GM12878 (cell line): Measurements from ENCODE around the gene DNAH2. TPM values are rescaled to one million over a fixed set of nuclear protein-coding genes. Genes with fewer than 3 reads are reported as not detected.
"Not testable (repeated sequence)": the region's sequence is repeated elsewhere in the genome, so short reads cannot be mapped to it uniquely, and the experiment has no call there.

Experiments used
- ATAC-seq: fragments of 200-7000 bp; cut with Tn5 transposase; 3 replicates; pipeline ENCODE4 v1.9.1; 2020; ENCODE audit warnings: mild to moderate bottlenecking, moderate library complexity
- BruUV-seq: library from RNA; stranded (reverse); fragments of 400-500 nt; replicated peaks from 2 replicates; lab custom pipeline; 2021; lab: Mats Ljungman, UMichigan
- CTCF ChIA-PET: fragments of 300-600 bp; sonication (Branson Sonifier 250); formaldehyde crosslinking; extraction: SDS; loops from one replicate; lab custom pipeline; 2021; ENCODE audit warnings: inconsistent platforms; lab: Yijun Ruan, JAX
- POLR2A ChIA-PET: fragments of 350-600 bp; formaldehyde crosslinking; extraction: SDS; loops from one replicate; lab custom pipeline; 2021; ENCODE audit warnings: inconsistent platforms; lab: Charles Lee
- RAD21 ChIA-PET: fragments of 300-600 bp; sonication (Branson Sonifier 250); formaldehyde crosslinking; loops from one replicate; lab custom pipeline; 2023; ENCODE audit warnings: antibody characterized with exemption; ENCODE audit not compliant: unreplicated experiment; lab: Charles Lee
- SMC1A ChIA-PET: fragments of 300-600 bp; sonication (Branson Sonifier 250); formaldehyde crosslinking; loops from one replicate; lab custom pipeline; 2023; ENCODE audit not compliant: unreplicated experiment, uncharacterized antibody; lab: Charles Lee
- DNase-seq: peaks from one replicate; pipeline ENCODE4 v3.0.0-alpha.2; 2011; ENCODE audit warnings: low read depth, low spot score
- FAIRE-seq: peaks from 3 replicates; lab custom pipeline; 2011; peaks lifted over from hg19 to GRCh38; lab: Jason Lieb, UNC
- H2AFZ ChIP-seq: 2 replicates; pipeline ENCODE4 v1.6.0; 2011; ENCODE audit warnings: low read depth, low read length, control low read depth; ENCODE audit not compliant: control insufficient read depth
- H3K27ac ChIP-seq: 2 replicates; pipeline ENCODE4 v1.5.1; 2011; ENCODE audit warnings: control low read depth; ENCODE audit not compliant: control insufficient read depth, insufficient read depth
- H3K27me3 ChIP-seq, 2 experiments: replicated peaks in 1 of 2; 2 replicates each; pipeline versions ENCODE4 v1.6.0 to v1.6.1; 2011; ENCODE audit warnings: low read length in 1 of 2; ENCODE audit not compliant: control insufficient read depth in 2 of 2, insufficient read depth in 2 of 2
- H3K36me3 ChIP-seq, 2 experiments: 2 replicates each; pipeline ENCODE4 v1.5.1; 2011; ENCODE audit warnings: low read length in 1 of 2; ENCODE audit not compliant: control insufficient read depth in 2 of 2, insufficient read depth in 2 of 2
- H3K4me1 ChIP-seq: 2 replicates; pipeline ENCODE4 v1.6.1; 2011; ENCODE audit warnings: mild to moderate bottlenecking, low read length, moderate library complexity, mixed read lengths; ENCODE audit not compliant: control insufficient read depth, insufficient read depth
- H3K4me2 ChIP-seq: 2 replicates; pipeline ENCODE4 v1.6.0; 2011; ENCODE audit warnings: control low read depth; ENCODE audit not compliant: control insufficient read depth, insufficient read depth
- H3K4me3 ChIP-seq: fragments of 200-600 bp; sonication (generic); 2 replicates; pipeline ENCODE4 v1.5.1; 2016
- H3K79me2 ChIP-seq: 2 replicates; pipeline ENCODE4 v1.6.0; 2011; ENCODE audit warnings: low read length; ENCODE audit not compliant: control insufficient read depth, insufficient read depth
- H3K9ac ChIP-seq: 2 replicates; pipeline ENCODE4 v1.8.0; 2011; ENCODE audit warnings: low read length, control low read depth, mixed read lengths; ENCODE audit not compliant: control insufficient read depth, insufficient read depth
- H3K9me3 ChIP-seq: replicated peaks from 3 replicates; pipeline ENCODE4 v1.5.1; 2011; ENCODE audit warnings: mild to moderate bottlenecking, low read length; ENCODE audit not compliant: control insufficient read depth, insufficient read depth
- H4K20me1 ChIP-seq: 2 replicates; pipeline ENCODE4 v1.6.0; 2011; ENCODE audit not compliant: control insufficient read depth, insufficient read depth
- ATF2 ChIP-seq: IDR thresholded peaks from 2 replicates; pipeline ENCODE4 v1.6.1; 2012; ENCODE audit warnings: low read length, inconsistent platforms
- NBN ChIP-seq: fragments of 450-650 bp; IDR thresholded peaks from 2 replicates; pipeline ENCODE4 v1.6.1; 2016
- SPI1 ChIP-seq: IDR thresholded peaks from 2 replicates; pipeline ENCODE4 v1.6.1; 2011; ENCODE audit warnings: low read depth, mild to moderate bottlenecking, low read length, moderate library complexity, borderline replicate concordance; ENCODE audit not compliant: insufficient read depth
- YBX1 ChIP-seq: fragments of 450-650 bp; IDR thresholded peaks from 2 replicates; pipeline ENCODE4 v1.6.1; 2016; ENCODE audit warnings: antibody characterized with exemption
- YY1 ChIP-seq: IDR thresholded peaks from 2 replicates; pipeline ENCODE4 v1.6.1; 2011; ENCODE audit warnings: low read depth, mild to moderate bottlenecking, low read length
- WGBS: methylation state at CpG from one replicate; pipeline ENCODE4 v1.1.6; 2016; ENCODE audit warnings: low lambda C conversion rate; ENCODE audit not compliant: insufficient replicate concordance, insufficient coverage; ENCODE audit errors: missing lambda C conversion rate; 5-methylcytosine and 5-hydroxymethylcytosine counted together
- in situ Hi-C: fragments of 300-500 bp; cut with MboI; formaldehyde crosslinking; loops from 9 replicates; pipeline ENCODE4 v1.14.3; 2018; ENCODE audit warnings: mixed read lengths
- intact Hi-C: fragments of 100-400 bp; cut with micrococcal nuclease; formaldehyde crosslinking; loops from one replicate; pipeline ENCODE4 v1.14.2; 2022; ENCODE audit not compliant: unreplicated experiment
- polyA plus RNA-seq, 11 experiments: library from polyadenylated mRNA; depleted of rRNA in 4 of 11; unstranded in 6 of 11; stranded (reverse) in 5 of 11; fragments of >200 nt; fragmentation: Nextera tagmentation in 4 of 11; fragmentation: Illumina TruSeq in 1 of 11; extraction: Ambion mirVana in 4 of 11; extraction: Trizol in 1 of 11; gene quantifications; 1 replicate in 1 of 11; 2 replicates in 10 of 11; pipeline versions ENCODE4 v1.2.1 to v1.2.3, GENCODE V29; 2011 to 2016; ENCODE audit warnings: inconsistent platforms in 2 of 11, missing spikeins in 2 of 11, low read depth in 1 of 11
- total RNA-seq, 4 experiments: library from RNA; depleted of rRNA in 3 of 4; stranded (reverse); fragments of >200 nt in 3 of 4; fragmentation: Illumina TruSeq in 1 of 4; extraction: Trizol in 1 of 4; gene quantifications; 2 replicates each; pipeline versions ENCODE4 v1.2.1 to v1.2.3, GENCODE V29; 2013 to 2021
- TF ChIP-seq, protein P1 (sequence below): IDR thresholded peaks from 2 replicates; pipeline ENCODE4 v1.6.1; 2011; ENCODE audit warnings: low read depth, low read length, improper control_type of control experiment, borderline replicate concordance

Gene DNAH2
- total and polyA plus RNA-seq, 10 of the 15 experiments (the other 5 are each of a cell fraction or from before 2014, with no cell fraction given): not detected

- TF ChIP-seq NBN (peak; percentile 78), YBX1 (no peak), SPI1 (no peak), ATF2 (no peak), YY1 (0 out of 2 replicates have a peak, but pooled peaks have one; percentile 32)
- TF ChIP-seq, protein P1, sequence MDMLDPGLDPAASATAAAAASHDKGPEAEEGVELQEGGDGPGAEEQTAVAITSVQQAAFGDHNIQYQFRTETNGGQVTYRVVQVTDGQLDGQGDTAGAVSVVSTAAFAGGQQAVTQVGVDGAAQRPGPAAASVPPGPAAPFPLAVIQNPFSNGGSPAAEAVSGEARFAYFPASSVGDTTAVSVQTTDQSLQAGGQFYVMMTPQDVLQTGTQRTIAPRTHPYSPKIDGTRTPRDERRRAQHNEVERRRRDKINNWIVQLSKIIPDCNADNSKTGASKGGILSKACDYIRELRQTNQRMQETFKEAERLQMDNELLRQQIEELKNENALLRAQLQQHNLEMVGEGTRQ: no peak
These were observed 145.3 kb downstream of the DNAH2 start (continued) for GRCh38 chr17:7862692-7863437.

- not testable (repeated sequence) for H3K4me2 ChIP-seq, H3K9me3 ChIP-seq, DNase-seq, H3K27me3 ChIP-seq, H3K4me3 ChIP-seq, H2AFZ ChIP-seq, BruUV-seq, H3K9ac ChIP-seq, H3K36me3 ChIP-seq, H3K4me1 ChIP-seq, FAIRE-seq, H3K27ac ChIP-seq, H3K79me2 ChIP-seq, H4K20me1 ChIP-seq, ATAC-seq
- intact Hi-C loops (loop anchor here (5.0 kb wide), 2 partner anchors 33 to 178 kb away; no protein-coding TSS in a partner anchor), in situ Hi-C loops (loop anchor here (5.0 kb wide), 1 partner anchor 123 kb away; no protein-coding TSS in a partner anchor)
- ChIA-PET RAD21 (interaction anchor here (0.9 to 7.4 kb wide), 9 partner anchors 20 to 193 kb away, joined by 3 to 65 read pairs (median 4); no protein-coding TSS in a partner anchor), CTCF (interaction anchor here (1.0 to 15.5 kb wide), 16 partner anchors 13 to 196 kb away, joined by 3 to 308 read pairs (median 6); partner anchors contain the start of genes CNTROB and TRAPPC1), SMC1A (interaction anchor here (0.7 to 3.6 kb wide), 13 partner anchors 12 to 193 kb away, joined by 3 to 41 read pairs (median 6); partner anchors contain the start of genes CNTROB, RNF227 and TRAPPC1), POLR2A (interaction anchor here (0.7 kb wide), 1 partner anchor 26 kb away, joined by 3 read pairs; no protein-coding TSS in a partner anchor)
- WGBS: 93% methylated on average over 5 of the region's 5 CpGs
These were observed 146.8 kb downstream of the DNAH2 start for GRCh38 chr17:7864384-7864783.
